HCT116 (cell line): Measurements from ENCODE around the gene CBLB. TPM values are rescaled to one million over a fixed set of nuclear protein-coding genes. Genes with fewer than 3 reads are reported as not detected.

Experiments used
- ATAC-seq: fragments of 200-7000 bp; cut with Tn5 transposase; 2 replicates; pipeline ENCODE4 v1.9.1; 2020; ENCODE audit warnings: mild to moderate bottlenecking, moderate library complexity
- BruUV-seq: library from RNA; stranded (reverse); fragments of 400-500 nt; replicated peaks from 2 replicates; lab custom pipeline; 2021; lab: Mats Ljungman, UMichigan
- CTCF ChIA-PET: fragments of 300-600 bp; sonication (Branson Sonifier 250); formaldehyde crosslinking; loops from one replicate; lab custom pipeline; 2021; ENCODE audit warnings: antibody characterized with exemption; lab: Charles Lee
- POLR2A ChIA-PET: fragments of 300-600, 350-600 bp; sonication (Branson Sonifier 250); formaldehyde crosslinking; loops from one replicate; lab custom pipeline; 2021; ENCODE audit warnings: antibody characterized with exemption; lab: Charles Lee
- RAD21 ChIA-PET, 2 experiments: fragments of 300-600 bp; sonication (Branson Sonifier 250); formaldehyde crosslinking; loops; one replicate each; lab custom pipeline; 2023; ENCODE audit warnings: low total read pairs in 2 of 2; ENCODE audit not compliant: uncharacterized antibody in 2 of 2, unreplicated experiment in 2 of 2, low non-redundant PET in 1 of 2; lab: Charles Lee
- DNase-seq: peaks from one replicate; pipeline ENCODE4 v3.0.0-alpha.2; 2010; ENCODE audit warnings: low read depth, low spot score
- H2AFZ ChIP-seq: fragments of 200-600 bp; shearing (Covaris generic), sonication (generic); 2 replicates; pipeline ENCODE4 v1.6.1; 2017; ENCODE audit warnings: low read depth, mixed run types, mixed read lengths, antibody characterized with exemption, low read length; ENCODE audit not compliant: poor library complexity, severe bottlenecking
- H3K27ac ChIP-seq: 2 replicates; pipeline ENCODE4 v1.5.1; 2012; ENCODE audit warnings: low read depth, low read length
- H3K27me3 ChIP-seq: fragments of 200-600 bp; sonication (generic); 2 replicates; pipeline ENCODE4 v1.6.1; 2016; ENCODE audit warnings: mixed run types, low read length, mixed read lengths; ENCODE audit not compliant: insufficient read depth
- H3K36me3 ChIP-seq, 2 experiments: fragments of 200-500 bp in 1 of 2; fragments of 200-600 bp in 1 of 2; sonication (Bioruptor generic) in 1 of 2; sonication (generic) in 1 of 2; 2 replicates each; pipeline versions ENCODE4 v1.5.1 to v1.6.1; 2014 to 2016; ENCODE audit warnings: low read length in 2 of 2, inconsistent platforms in 1 of 2, mixed read lengths in 1 of 2, mixed run types in 1 of 2; ENCODE audit not compliant: insufficient read depth in 2 of 2, control insufficient read depth in 1 of 2
- H3K4me1 ChIP-seq, 2 experiments: fragments of 200-600 bp in 1 of 2; sonication (generic) in 1 of 2; 2 replicates each; pipeline versions ENCODE4 v1.5.1 to v1.6.1; 2012 to 2017; ENCODE audit warnings: low read length in 2 of 2, inconsistent platforms in 1 of 2, mild to moderate bottlenecking in 1 of 2, mixed read lengths in 1 of 2, mixed run types in 1 of 2, moderate library complexity in 1 of 2; ENCODE audit not compliant: insufficient read depth in 2 of 2, control insufficient read depth in 1 of 2
- H3K4me2 ChIP-seq: fragments of 200-600 bp; sonication (generic); 2 replicates; pipeline ENCODE4 v1.6.1; 2017; ENCODE audit warnings: mixed run types, low read length, mixed read lengths
- H3K4me3 ChIP-seq, 2 experiments: fragments of 200-600 bp in 1 of 2; sonication (generic) in 1 of 2; replicated peaks in 1 of 2; 2 replicates each; pipeline ENCODE4 v1.5.1; 2011 to 2016; ENCODE audit warnings: low read length in 2 of 2, control low read depth in 1 of 2, low read depth in 1 of 2, mild to moderate bottlenecking in 1 of 2, mixed read lengths in 1 of 2, mixed run types in 1 of 2
- H3K79me2 ChIP-seq: fragments of 200-600 bp; sonication (generic); 2 replicates; pipeline ENCODE4 v1.6.1; 2017; ENCODE audit warnings: mild to moderate bottlenecking, mixed run types, low read length, moderate library complexity, mixed read lengths; ENCODE audit not compliant: insufficient read depth
- H3K9ac ChIP-seq: fragments of 200-600 bp; sonication (generic); 2 replicates; pipeline ENCODE4 v1.6.1; 2016; ENCODE audit warnings: low read length, mixed read lengths
- H3K9me2 ChIP-seq: fragments of 200-600 bp; sonication (generic), shearing (Covaris generic); 2 replicates; pipeline ENCODE4 v1.6.1; 2017; ENCODE audit warnings: mixed run types, mild to moderate bottlenecking, moderate library complexity; ENCODE audit not compliant: insufficient read depth
- H3K9me3 ChIP-seq, 2 experiments: fragments of 200-500 bp in 1 of 2; fragments of 200-600 bp in 1 of 2; sonication (Bioruptor generic) in 1 of 2; sonication (generic) in 1 of 2; 2 replicates each; pipeline ENCODE4 v1.6.1; 2014 to 2017; ENCODE audit warnings: low read length in 2 of 2, mixed read lengths in 2 of 2, inconsistent platforms in 1 of 2, low read depth in 1 of 2, mild to moderate bottlenecking in 1 of 2, mixed run types in 1 of 2, moderate library complexity in 1 of 2; ENCODE audit not compliant: control insufficient read depth in 1 of 2, insufficient read depth in 1 of 2
- H4K20me1 ChIP-seq: fragments of 200-600 bp; sonication (generic), shearing (Covaris generic); 2 replicates; pipeline ENCODE4 v1.6.1; 2017; ENCODE audit warnings: mixed run types, mild to moderate bottlenecking, moderate library complexity; ENCODE audit not compliant: insufficient read depth
- CEBPB ChIP-seq: IDR thresholded peaks from 2 replicates; pipeline ENCODE4 v1.6.1; 2012; ENCODE audit warnings: low read depth
- CTCF ChIP-seq, 3 experiments: fragments of 200-600 bp in 1 of 3; sonication (generic) in 1 of 3; IDR thresholded peaks in 2 of 3; conservative IDR thresholded peaks in 1 of 3; 2 replicates each; pipeline ENCODE4 v1.5.1; 2012 to 2017; ENCODE audit warnings: low read depth in 2 of 3, low read length in 2 of 3, antibody characterized with exemption in 1 of 3, borderline replicate concordance in 1 of 3, control low read depth in 1 of 3, mild to moderate bottlenecking in 1 of 3, mixed read lengths in 1 of 3, mixed run types in 1 of 3, moderate library complexity in 1 of 3; ENCODE audit not compliant: insufficient read depth in 1 of 3
- EGR1 ChIP-seq: IDR thresholded peaks from 2 replicates; pipeline ENCODE4 v1.6.1; 2012; ENCODE audit warnings: low read depth
- EZH2 ChIP-seq: fragments of 200-600 bp; sonication (generic); IDR thresholded peaks from 2 replicates; pipeline ENCODE4 v1.6.1; 2017; ENCODE audit warnings: antibody characterized with exemption, mixed run types
- EZH2phosphoT487 ChIP-seq: fragments of 200-600 bp; IDR thresholded peaks from 2 replicates; pipeline ENCODE4 v1.6.1; 2018; ENCODE audit warnings: antibody characterized with exemption, borderline replicate concordance
- FOSL1 ChIP-seq: IDR thresholded peaks from 2 replicates; pipeline ENCODE4 v1.6.1; 2012; ENCODE audit warnings: low read depth
- POLR2AphosphoS5 ChIP-seq: IDR thresholded peaks from 2 replicates; pipeline ENCODE4 v1.6.1; 2011; ENCODE audit warnings: mild to moderate bottlenecking, low read depth, low read length, moderate library complexity
- RAD21 ChIP-seq: IDR thresholded peaks from 2 replicates; pipeline ENCODE4 v1.6.1; 2012; ENCODE audit warnings: low read depth, mild to moderate bottlenecking
- SIN3A ChIP-seq: IDR thresholded peaks from 2 replicates; pipeline ENCODE4 v1.6.1; 2012; ENCODE audit warnings: low read depth
- SRF ChIP-seq: IDR thresholded peaks from 2 replicates; pipeline ENCODE4 v1.6.1; 2012; ENCODE audit warnings: low read depth
- TCF7L2 ChIP-seq: IDR thresholded peaks from 2 replicates; pipeline ENCODE4 v1.7.0; 2011; ENCODE audit warnings: borderline replicate concordance, inconsistent platforms; ENCODE audit not compliant: insufficient read depth, insufficient read length; ENCODE audit errors: extremely low read depth
- YY1 ChIP-seq: IDR thresholded peaks from 2 replicates; pipeline ENCODE4 v1.6.1; 2011; ENCODE audit warnings: low read length, low read depth, moderate library complexity, mild to moderate bottlenecking; ENCODE audit not compliant: insufficient replicate concordance; ENCODE audit errors: extremely low read depth
- ZFX ChIP-seq: fragments of 450-650 bp; IDR thresholded peaks from 2 replicates; pipeline ENCODE4 v1.6.1; 2017
- ZNF274 ChIP-seq: fragments of 200-500 bp; sonication (Bioruptor generic); IDR thresholded peaks from 2 replicates; pipeline ENCODE4 v1.6.1; 2014; ENCODE audit warnings: mild to moderate bottlenecking, low read depth, low read length, inconsistent platforms
- intact Hi-C: fragments of 100-400 bp; cut with micrococcal nuclease; formaldehyde crosslinking; loops from 2 replicates; pipeline ENCODE4 v1.10.0; 2022
- total RNA-seq: library from RNA; stranded (reverse); gene quantifications from one replicate; pipeline ENCODE4 v1.2.1, GENCODE V29; 2021; ENCODE audit not compliant: unreplicated experiment
- TF ChIP-seq, protein P1 (sequence below): IDR thresholded peaks from 2 replicates; pipeline ENCODE4 v1.6.1; 2012
- TF ChIP-seq, protein P2 (sequence below): IDR thresholded peaks from 2 replicates; pipeline ENCODE4 v1.6.1; 2012; ENCODE audit warnings: low read depth

Gene CBLB
- total RNA-seq, 1 experiment from 2014 or later = 10.4 TPM

GRCh38 chr3:105722943-105723556 lies 145.8 kb downstream of the CBLB start (continued):
- TF ChIP-seq, protein P1, sequence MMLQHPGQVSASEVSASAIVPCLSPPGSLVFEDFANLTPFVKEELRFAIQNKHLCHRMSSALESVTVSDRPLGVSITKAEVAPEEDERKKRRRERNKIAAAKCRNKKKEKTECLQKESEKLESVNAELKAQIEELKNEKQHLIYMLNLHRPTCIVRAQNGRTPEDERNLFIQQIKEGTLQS = no peak
- TF ChIP-seq FOSL1 (no peak), CEBPB (no peak), TCF7L2 (no peak), EZH2phosphoT487 (no peak)

DNA sequence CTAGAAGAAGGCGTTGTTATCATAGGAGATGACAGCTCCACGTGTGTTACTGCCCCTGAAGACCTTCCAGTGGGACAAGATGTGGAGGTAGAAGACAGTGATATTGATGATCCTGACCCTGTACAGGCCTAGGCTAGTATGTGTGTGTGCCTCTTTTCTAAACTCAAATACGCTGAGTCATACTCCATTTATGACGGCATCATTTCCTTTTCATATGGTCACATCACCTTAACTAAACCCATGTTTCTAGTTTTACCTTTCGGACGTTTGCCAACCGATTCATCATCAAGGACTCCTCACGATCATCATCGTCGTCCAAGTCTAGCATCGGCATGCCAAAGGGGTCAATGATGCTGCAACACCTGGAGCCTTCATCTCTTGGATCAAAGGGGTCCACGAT lies 149.0 kb downstream of the CBLB start:
- H3K4me2 ChIP-seq = no peak overlapping the region
- no peak overlapping the region for H3K9ac ChIP-seq
- DNase-seq = no peak
- no peak overlapping the region for H2AFZ ChIP-seq
- RAD21 ChIA-PET = no interaction called here
- no TSS peak for BruUV-seq
- CTCF ChIA-PET = no interaction called here
- H3K4me1 ChIP-seq = no peaks in the 10 kb centered on the region
- no peaks in the 10 kb centered on the region for H3K9me3 ChIP-seq
- H3K79me2 ChIP-seq = no peaks in the 10 kb centered on the region
- no peaks in the 10 kb centered on the region for H4K20me1 ChIP-seq
- no peaks in the 10 kb centered on the region for H3K27me3 ChIP-seq
- intact Hi-C loops = no loop called here
- no peaks in the 10 kb centered on the region for H3K36me3 ChIP-seq
- POLR2A ChIA-PET = no interaction called here
- no peak overlapping the region for H3K4me3 ChIP-seq
- H3K9me2 ChIP-seq = no peaks in the 10 kb centered on the region
- no peak for TF ChIP-seq EZH2
- TF ChIP-seq SRF = no peak
- TF ChIP-seq, protein P2, sequence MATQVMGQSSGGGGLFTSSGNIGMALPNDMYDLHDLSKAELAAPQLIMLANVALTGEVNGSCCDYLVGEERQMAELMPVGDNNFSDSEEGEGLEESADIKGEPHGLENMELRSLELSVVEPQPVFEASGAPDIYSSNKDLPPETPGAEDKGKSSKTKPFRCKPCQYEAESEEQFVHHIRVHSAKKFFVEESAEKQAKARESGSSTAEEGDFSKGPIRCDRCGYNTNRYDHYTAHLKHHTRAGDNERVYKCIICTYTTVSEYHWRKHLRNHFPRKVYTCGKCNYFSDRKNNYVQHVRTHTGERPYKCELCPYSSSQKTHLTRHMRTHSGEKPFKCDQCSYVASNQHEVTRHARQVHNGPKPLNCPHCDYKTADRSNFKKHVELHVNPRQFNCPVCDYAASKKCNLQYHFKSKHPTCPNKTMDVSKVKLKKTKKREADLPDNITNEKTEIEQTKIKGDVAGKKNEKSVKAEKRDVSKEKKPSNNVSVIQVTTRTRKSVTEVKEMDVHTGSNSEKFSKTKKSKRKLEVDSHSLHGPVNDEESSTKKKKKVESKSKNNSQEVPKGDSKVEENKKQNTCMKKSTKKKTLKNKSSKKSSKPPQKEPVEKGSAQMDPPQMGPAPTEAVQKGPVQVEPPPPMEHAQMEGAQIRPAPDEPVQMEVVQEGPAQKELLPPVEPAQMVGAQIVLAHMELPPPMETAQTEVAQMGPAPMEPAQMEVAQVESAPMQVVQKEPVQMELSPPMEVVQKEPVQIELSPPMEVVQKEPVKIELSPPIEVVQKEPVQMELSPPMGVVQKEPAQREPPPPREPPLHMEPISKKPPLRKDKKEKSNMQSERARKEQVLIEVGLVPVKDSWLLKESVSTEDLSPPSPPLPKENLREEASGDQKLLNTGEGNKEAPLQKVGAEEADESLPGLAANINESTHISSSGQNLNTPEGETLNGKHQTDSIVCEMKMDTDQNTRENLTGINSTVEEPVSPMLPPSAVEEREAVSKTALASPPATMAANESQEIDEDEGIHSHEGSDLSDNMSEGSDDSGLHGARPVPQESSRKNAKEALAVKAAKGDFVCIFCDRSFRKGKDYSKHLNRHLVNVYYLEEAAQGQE = no peak
- no peak for TF ChIP-seq EGR1
- TF ChIP-seq CTCF (IDR thresholded peaks at IDR 0.05 in 2 of 3, conservative IDR thresholded peaks at IDR 0.05 in 1 of 3; ENCODE audit: borderline replicate concordance in 1 of 3, insufficient read depth in 1 of 3, low read depth in 2 of 3, low read length in 2 of 3) = no peak
- no peak for TF ChIP-seq EZH2phosphoT487
- no peak for TF ChIP-seq FOSL1
- no peak for TF ChIP-seq SIN3A
- TF ChIP-seq CEBPB = no peak
- TF ChIP-seq POLR2AphosphoS5 = no peak
- no peak for TF ChIP-seq ZNF274
- TF ChIP-seq, protein P1 = no peak
- no peak for TF ChIP-seq ZFX
- no peak for TF ChIP-seq TCF7L2
- no peak for TF ChIP-seq YY1
- no peak for TF ChIP-seq RAD21
- TF ChIP-seq, all 23 proteins: peak for 0
- ATAC-seq = no peak
- H3K27ac ChIP-seq = no peak overlapping the region
